GM19455 (cell line): ENCODE data around the gene TTC38.
A peak's percentile ranks its signal among the peaks of the same experiment; 100 is the strongest.

ENCODE experiments used
- ATAC-seq: cut with Tn5 transposase; IDR thresholded peaks from one replicate; pipeline ENCODE4 v1.9.1; 2021; ENCODE audit not compliant: unreplicated experiment

TTC38 gene

GRCh38 chr22:46267431-46268279 lies at the start of gene TTC38:
TTC38 (plus strand) TSS chr22:46268008; CDS start chr22:46268040, 32 bp downstream.
- peak; percentile 86 for ATAC-seq

- ATAC-seq = no peak
Measured at GRCh38 chr22:46219636-46220035, 48.2 kb upstream of the TTC38 start.

- ATAC-seq = no peak
Measured at GRCh38 chr22:46220921-46221320, 46.9 kb upstream of the TTC38 start.

GRCh38 chr22:46224044-46224897 lies 43.5 kb upstream of the TTC38 start:
- no peak for ATAC-seq

GRCh38 chr22:46224898-46225290 lies 42.9 kb upstream of the TTC38 start:
- no peak for ATAC-seq

- ATAC-seq = no peak
Measured at GRCh38 chr22:46225631-46226030, 42.2 kb upstream of the TTC38 start.

GRCh38 chr22:46226577-46226976 lies 41.2 kb upstream of the TTC38 start:
- no peak for ATAC-seq

- ATAC-seq = no peak
Measured at GRCh38 chr22:46229701-46230100, 38.1 kb upstream of the TTC38 start.

- no peak for ATAC-seq
Measured at GRCh38 chr22:46230262-46230901, 37.4 kb upstream of the TTC38 start.

GRCh38 chr22:46233231-46233630 lies 34.6 kb upstream of the TTC38 start:
- ATAC-seq = no peak

GRCh38 chr22:46234969-46235368 lies 32.8 kb upstream of the TTC38 start:
- no peak for ATAC-seq

GRCh38 chr22:46237453-46238124 lies 30.2 kb upstream of the TTC38 start:
- no peak for ATAC-seq

GRCh38 chr22:46238541-46238940 lies 29.3 kb upstream of the TTC38 start:
- ATAC-seq = no peak

GRCh38 chr22:46239261-46240048 lies 28.4 kb upstream of the TTC38 start:
- ATAC-seq = no peak

- no peak for ATAC-seq
Measured at GRCh38 chr22:46240073-46240472, 27.7 kb upstream of the TTC38 start.

GRCh38 chr22:46240506-46240905 lies 27.3 kb upstream of the TTC38 start:
- ATAC-seq = no peak

GRCh38 chr22:46240907-46241306 lies 26.9 kb upstream of the TTC38 start:
- no peak for ATAC-seq

- no peak for ATAC-seq
Measured at GRCh38 chr22:46241396-46242007, 26.3 kb upstream of the TTC38 start.

GRCh38 chr22:46242076-46242475 lies 25.7 kb upstream of the TTC38 start:
- no peak for ATAC-seq

- no peak for ATAC-seq
Measured at GRCh38 chr22:46244771-46245170, 23.0 kb upstream of the TTC38 start.
